GM13976 (cell line): ENCODE results near the gene PKP4.
A peak's percentile ranks its signal among the peaks of the same experiment; 100 is the strongest.

Source experiments
- DNase-seq: peaks from one replicate; pipeline ENCODE4 v3.0.0; 2012; ENCODE audit warnings: low spot score
- CTCF ChIP-seq: IDR thresholded peaks from 2 replicates; pipeline ENCODE4 v1.5.1; 2012; ENCODE audit warnings: borderline replicate concordance, mild to moderate bottlenecking; ENCODE audit not compliant: insufficient read depth; ENCODE audit errors: extremely low read depth, missing control alignments, control extremely low read depth
- in situ Hi-C: fragments of 300-500 bp; cut with MboI; formaldehyde crosslinking; loops from one replicate; pipeline ENCODE4 v1.12.0; 2022; ENCODE audit warnings: low sequenced_read_pairs, mixed read lengths, inconsistent platforms; ENCODE audit not compliant: unreplicated experiment

PKP4 gene

DNA sequence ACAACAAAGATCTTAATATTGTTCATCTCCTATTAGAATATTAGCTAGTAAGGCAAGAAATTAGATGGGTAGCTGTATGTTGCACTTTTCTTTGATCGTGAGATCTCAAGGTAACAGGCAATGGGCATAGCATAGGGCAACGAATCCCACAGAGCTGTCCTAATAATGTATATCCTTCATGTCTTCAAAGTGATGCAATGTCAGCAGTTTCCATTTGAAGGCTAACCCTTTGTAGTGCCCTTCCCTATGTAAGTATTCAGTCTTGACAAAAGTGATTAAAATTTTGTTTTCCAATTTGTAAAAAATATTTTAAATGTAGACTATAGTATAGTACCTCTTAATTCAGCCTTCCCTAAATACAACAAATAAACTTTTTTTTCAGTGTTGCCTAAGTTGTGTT, 112.5 kb downstream of the PKP4 start:
- TF ChIP-seq CTCF = no peak
- no peak for DNase-seq
- in situ Hi-C loops = no loop called here

DNA sequence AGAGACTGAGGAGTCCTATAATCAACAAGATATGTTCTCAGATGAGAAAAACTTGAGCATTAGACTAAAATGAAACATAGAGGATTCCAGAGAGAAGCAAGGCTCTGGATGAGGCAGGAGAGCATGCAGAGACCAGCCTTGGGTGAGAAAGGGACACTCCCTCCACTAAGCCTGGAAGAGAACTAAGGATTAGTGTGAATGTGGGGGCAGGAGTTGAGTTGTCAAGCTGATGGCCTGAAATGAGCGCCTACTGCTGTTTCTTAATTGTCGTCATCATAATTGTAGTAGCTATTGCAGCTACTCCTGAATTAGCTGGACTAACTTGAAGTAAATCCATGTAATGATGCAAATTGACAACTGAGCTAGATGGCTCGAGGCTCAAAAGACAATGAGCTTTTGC, 114.1 kb downstream of the PKP4 start:
- no peak for DNase-seq
- in situ Hi-C loops = no loop called here
- no peak for TF ChIP-seq CTCF

- no peak for DNase-seq
- TF ChIP-seq CTCF = no peak
- in situ Hi-C loops = no loop called here
Observed at GRCh38 chr2:158573739-158574138, 117.0 kb downstream of the PKP4 start.

DNA sequence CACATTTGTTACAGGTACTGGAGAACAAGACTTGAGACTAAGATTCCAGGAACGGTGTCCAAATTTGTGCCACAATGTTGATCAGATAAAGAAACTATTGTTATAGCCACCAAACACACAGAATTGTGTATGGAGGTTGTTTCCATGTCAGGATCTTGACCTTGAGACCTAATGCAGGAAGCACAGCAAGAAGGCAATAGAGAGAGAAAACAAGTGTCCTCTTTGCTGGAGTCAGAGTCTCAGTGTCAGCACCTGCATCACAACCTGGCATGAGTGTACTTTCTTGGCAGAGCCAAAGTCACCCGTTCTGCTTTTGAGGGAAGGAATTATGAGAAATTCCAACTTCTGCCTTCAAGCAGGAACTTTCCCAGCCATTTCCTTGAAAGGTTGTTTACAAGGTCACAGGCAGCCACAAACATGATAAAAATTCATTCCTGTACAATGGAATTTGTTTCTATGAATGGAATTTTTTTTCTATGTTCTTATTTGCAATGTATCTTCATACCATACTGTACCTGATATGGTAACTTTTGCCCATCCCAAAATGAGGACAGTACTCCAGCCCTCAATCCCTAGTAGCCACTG, 118.4 kb downstream of the PKP4 start:
- in situ Hi-C loops = no loop called here
- DNase-seq = no peak
- no peak for TF ChIP-seq CTCF

GRCh38 chr2:158577141-158577540, 120.4 kb downstream of the PKP4 start:
- in situ Hi-C loops = no loop called here
- no peak for TF ChIP-seq CTCF
- no peak for DNase-seq

DNA sequence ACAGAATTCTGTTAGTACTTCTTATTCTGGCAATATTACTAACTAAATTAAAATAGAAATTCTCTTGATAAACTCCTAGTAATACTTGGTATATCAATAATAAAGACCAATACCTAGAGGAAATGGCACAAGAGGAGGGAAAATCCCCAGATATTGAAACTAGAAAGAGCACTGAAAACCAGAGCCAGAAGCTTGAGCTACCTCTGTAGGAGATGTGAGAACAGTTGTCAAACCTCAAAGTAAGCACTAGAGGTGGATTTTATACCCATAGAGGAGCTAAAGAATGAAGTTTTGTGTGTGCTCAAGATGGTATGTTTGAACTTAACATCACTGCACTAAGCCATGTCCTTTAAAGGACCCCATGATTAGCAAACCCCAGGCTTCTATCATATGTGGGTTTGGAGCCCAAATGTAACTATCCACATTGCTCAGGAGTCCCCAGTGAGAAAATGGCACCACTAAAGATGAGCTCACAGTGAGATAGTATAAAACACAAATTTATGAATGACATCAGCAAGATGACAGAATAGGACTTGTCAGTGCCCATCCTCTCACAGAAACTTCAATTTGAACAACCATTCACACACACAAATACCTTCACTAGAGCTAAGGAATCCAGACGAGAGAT, 122.1 kb downstream of the PKP4 start:
- in situ Hi-C loops = no loop called here
- DNase-seq = peak; percentile 23
- no peak for TF ChIP-seq CTCF
